Measurements from ENCODE around the gene EPX. TPM values are rescaled to one million over a fixed set of nuclear protein-coding genes. Genes with fewer than 3 reads are reported as not detected.
"Not testable (repeated sequence)": the region's sequence is repeated elsewhere in the genome, so short reads cannot be mapped to it uniquely, and the experiment has no call there.

Gene EPX, protein sequence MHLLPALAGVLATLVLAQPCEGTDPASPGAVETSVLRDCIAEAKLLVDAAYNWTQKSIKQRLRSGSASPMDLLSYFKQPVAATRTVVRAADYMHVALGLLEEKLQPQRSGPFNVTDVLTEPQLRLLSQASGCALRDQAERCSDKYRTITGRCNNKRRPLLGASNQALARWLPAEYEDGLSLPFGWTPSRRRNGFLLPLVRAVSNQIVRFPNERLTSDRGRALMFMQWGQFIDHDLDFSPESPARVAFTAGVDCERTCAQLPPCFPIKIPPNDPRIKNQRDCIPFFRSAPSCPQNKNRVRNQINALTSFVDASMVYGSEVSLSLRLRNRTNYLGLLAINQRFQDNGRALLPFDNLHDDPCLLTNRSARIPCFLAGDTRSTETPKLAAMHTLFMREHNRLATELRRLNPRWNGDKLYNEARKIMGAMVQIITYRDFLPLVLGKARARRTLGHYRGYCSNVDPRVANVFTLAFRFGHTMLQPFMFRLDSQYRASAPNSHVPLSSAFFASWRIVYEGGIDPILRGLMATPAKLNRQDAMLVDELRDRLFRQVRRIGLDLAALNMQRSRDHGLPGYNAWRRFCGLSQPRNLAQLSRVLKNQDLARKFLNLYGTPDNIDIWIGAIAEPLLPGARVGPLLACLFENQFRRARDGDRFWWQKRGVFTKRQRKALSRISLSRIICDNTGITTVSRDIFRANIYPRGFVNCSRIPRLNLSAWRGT
- total RNA-seq (2021), result not detected in 2 replicates
- long read RNA-seq, partial matches to known transcripts, result 0 of 1 reads
- long read RNA-seq, other reads (novel, unspliced or antisense), result 1 of 1 reads

DNA sequence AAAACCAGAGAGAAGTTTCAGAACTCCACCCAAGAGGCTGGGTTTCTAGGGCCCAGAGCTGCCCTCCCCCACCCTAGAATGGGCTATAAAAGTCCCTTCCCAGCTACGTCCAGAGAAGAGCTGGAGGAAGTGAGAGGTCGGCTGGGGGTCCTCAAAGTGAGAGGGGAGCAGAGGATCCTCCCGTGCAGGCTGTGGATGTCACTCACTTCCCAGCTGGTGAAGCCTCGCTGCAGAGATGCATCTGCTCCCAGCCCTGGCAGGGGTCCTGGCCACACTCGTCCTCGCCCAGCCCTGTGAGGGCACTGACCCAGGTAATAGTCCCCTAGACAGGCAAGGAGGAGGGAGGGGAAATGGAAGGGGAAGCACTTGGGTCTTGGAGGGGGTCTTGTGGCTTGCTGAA, at the start of gene EPX:
Gene EPX, plus strand, starts transcription at position 115 of the 400 bp plus-strand sequence. Its CDS starts 121 bp downstream, at position 236.
- no peak within 1 kb of the TSS for H2BK5ac ChIP-seq (ENCODE audit: insufficient read length, low read length)
- no peaks in the 10 kb centered on the region for H3K27me3 ChIP-seq (ENCODE audit: insufficient read depth, low read length)
- peaks cover 17% of the 10 kb centered on the region for H3K27me3 Mint-ChIP-seq (ENCODE audit: low read depth)

DNA sequence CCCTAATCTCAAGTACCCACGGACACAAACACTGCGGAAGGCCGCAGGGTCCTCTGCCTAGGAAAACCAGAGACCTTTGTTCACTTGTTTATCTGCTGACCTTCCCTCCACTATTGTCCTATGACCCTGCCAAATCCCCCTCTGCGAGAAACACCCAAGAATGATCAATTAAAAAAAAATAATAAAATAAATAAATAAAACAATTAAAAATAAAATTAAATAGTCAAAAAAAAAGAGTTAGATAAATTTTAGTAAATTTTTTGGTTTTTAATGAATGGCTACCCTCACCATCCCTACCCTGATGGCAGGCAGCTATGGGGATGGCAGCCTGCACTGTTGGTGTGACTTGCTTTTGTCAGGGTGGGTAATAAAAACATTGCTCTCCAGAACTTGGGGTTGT, 49.2 kb upstream of the EPX start:
- H3K4me1 ChIP-seq (ENCODE audit: insufficient read depth, low read length); H3K79me1 ChIP-seq (ENCODE audit: insufficient read depth, low read depth, low read length, poor library complexity, severe bottlenecking); H2BK12ac ChIP-seq (ENCODE audit: insufficient read length, low read depth, low read length); H3T11ph ChIP-seq (ENCODE audit: low read length); H3K27ac Mint-ChIP-seq; H3K56ac ChIP-seq (ENCODE audit: insufficient read length, low read depth, low read length); H3K4me3 Mint-ChIP-seq; H4K20me1 ChIP-seq (ENCODE audit: control insufficient read depth, insufficient read depth, insufficient read length); H3K4me2 ChIP-seq (ENCODE audit: insufficient read depth, insufficient read length, low read length); H2AK5ac ChIP-seq (ENCODE audit: insufficient read length, low read length); H3K79me2 ChIP-seq (ENCODE audit: insufficient read depth, low read length); H3K27me3 ChIP-seq (ENCODE audit: insufficient read depth, low read length); H4K8ac ChIP-seq (replicated peaks; ENCODE audit: insufficient read length, low read depth, low read length); H3K27ac ChIP-seq (ENCODE audit: insufficient read length, low read depth, low read length); H3K4me1 Mint-ChIP-seq; H3K4ac ChIP-seq (ENCODE audit: low read depth, low read length); DNase-seq; H3K9me3 ChIP-seq (ENCODE audit: control insufficient read depth, low read depth, low read length); H3K18ac ChIP-seq (ENCODE audit: insufficient read length, low read depth, low read length); H2BK5ac ChIP-seq (ENCODE audit: insufficient read length, low read length); H3K23me2 ChIP-seq (ENCODE audit: insufficient read length, low read depth, low read length, poor library complexity, severe bottlenecking); H2BK120ac ChIP-seq (ENCODE audit: low read depth, low read length, poor library complexity, severe bottlenecking); H2BK15ac ChIP-seq (ENCODE audit: low read depth, low read length); H4K5ac ChIP-seq (ENCODE audit: insufficient read length, low read depth, low read length); H3K9ac ChIP-seq (ENCODE audit: extremely low read depth, insufficient read length, low read length); H3K14ac ChIP-seq (ENCODE audit: insufficient read depth, low read length); H2BK20ac ChIP-seq (ENCODE audit: low read depth, low read length, poor library complexity, severe bottlenecking); H4K91ac ChIP-seq (ENCODE audit: insufficient read length, low read depth, low read length); H3K23ac ChIP-seq (ENCODE audit: insufficient read length, low read depth, low read length); H2AFZ ChIP-seq (ENCODE audit: low read length): not testable (repeated sequence)
- H3K27me3 Mint-ChIP-seq (ENCODE audit: low read depth), result peaks cover 45% of the 10 kb centered on the region
- no CpG with 5 or more reads among the region's 4 CpGs for WGBS (ENCODE audit: extremely low coverage, insufficient read length, low lambda C conversion rate)
- peaks cover 24% of the 10 kb centered on the region in 2 experiments for H3K9me3 Mint-ChIP-seq
- H3K36me3 Mint-ChIP-seq (ENCODE audit: insufficient read depth in 1 of 3, low read depth in 3 of 3), result peaks cover 2 to 19% (median 5%) of the 10 kb centered on the region in 3 experiments; a peak in 6 of 7 replicates

More for the DNA sequence above, at the start of gene EPX:
- Histone ChIP-seq H3K14ac (ENCODE audit: insufficient read depth, low read length) (no peak within 1 kb of the TSS), H4K8ac (replicated peaks; ENCODE audit: insufficient read length, low read depth, low read length) (no peak within 1 kb of the TSS), H2AK5ac (ENCODE audit: insufficient read length, low read length) (no peak within 1 kb of the TSS), H2BK20ac (ENCODE audit: low read depth, low read length, poor library complexity, severe bottlenecking) (no peak within 1 kb of the TSS), H3K79me1 (ENCODE audit: insufficient read depth, low read depth, low read length, poor library complexity, severe bottlenecking) (no peaks in the 10 kb centered on the region), H3K56ac (ENCODE audit: insufficient read length, low read depth, low read length) (no peak within 1 kb of the TSS), H2AFZ (ENCODE audit: low read length) (no peak within 1 kb of the TSS), H4K20me1 (ENCODE audit: control insufficient read depth, insufficient read depth, insufficient read length) (no peaks in the 10 kb centered on the region), H3T11ph (ENCODE audit: low read length) (no peak within 1 kb of the TSS), H2BK120ac (ENCODE audit: low read depth, low read length, poor library complexity, severe bottlenecking) (no peak within 1 kb of the TSS), H3K4me1 (ENCODE audit: insufficient read depth, low read length) (no peaks in the 10 kb centered on the region), H3K9ac (ENCODE audit: extremely low read depth, insufficient read length, low read length) (no peak within 1 kb of the TSS), H2BK12ac (ENCODE audit: insufficient read length, low read depth, low read length) (no peak within 1 kb of the TSS), H3K18ac (ENCODE audit: insufficient read length, low read depth, low read length) (no peak within 1 kb of the TSS), H3K9me3 (ENCODE audit: control insufficient read depth, low read depth, low read length) (no peaks in the 10 kb centered on the region), H2BK15ac (ENCODE audit: low read depth, low read length) (no peak within 1 kb of the TSS), H4K5ac (ENCODE audit: insufficient read length, low read depth, low read length) (no peak within 1 kb of the TSS), H3K79me2 (ENCODE audit: insufficient read depth, low read length) (no peaks in the 10 kb centered on the region), H3K27ac (ENCODE audit: insufficient read length, low read depth, low read length) (no peak within 1 kb of the TSS), H3K23ac (ENCODE audit: insufficient read length, low read depth, low read length) (no peak within 1 kb of the TSS), H3K4me2 (ENCODE audit: insufficient read depth, insufficient read length, low read length) (no peak within 1 kb of the TSS), H4K91ac (ENCODE audit: insufficient read length, low read depth, low read length) (no peak within 1 kb of the TSS), H3K4ac (ENCODE audit: low read depth, low read length) (no peak within 1 kb of the TSS), H3K23me2 (ENCODE audit: insufficient read length, low read depth, low read length, poor library complexity, severe bottlenecking) (no peaks in the 10 kb centered on the region)
- H3K4me1 Mint-ChIP-seq, result peaks cover 5 to 7% of the 10 kb centered on the region in 2 experiments; a peak in 3 of 4 replicates
- DNase-seq, result no peak
- no peaks in the 10 kb centered on the region for H3K9me3 Mint-ChIP-seq
- WGBS (ENCODE audit: extremely low coverage, insufficient read length, low lambda C conversion rate), result no CpG with 5 or more reads among the region's 6 CpGs
- no peak within 1 kb of the TSS for H3K27ac Mint-ChIP-seq
- no peaks in the 10 kb centered on the region for H3K36me3 Mint-ChIP-seq (ENCODE audit: insufficient read depth in 1 of 3, low read depth in 3 of 3)
- no peak within 1 kb of the TSS for H3K4me3 Mint-ChIP-seq
- TF ChIP-seq, protein P1, sequence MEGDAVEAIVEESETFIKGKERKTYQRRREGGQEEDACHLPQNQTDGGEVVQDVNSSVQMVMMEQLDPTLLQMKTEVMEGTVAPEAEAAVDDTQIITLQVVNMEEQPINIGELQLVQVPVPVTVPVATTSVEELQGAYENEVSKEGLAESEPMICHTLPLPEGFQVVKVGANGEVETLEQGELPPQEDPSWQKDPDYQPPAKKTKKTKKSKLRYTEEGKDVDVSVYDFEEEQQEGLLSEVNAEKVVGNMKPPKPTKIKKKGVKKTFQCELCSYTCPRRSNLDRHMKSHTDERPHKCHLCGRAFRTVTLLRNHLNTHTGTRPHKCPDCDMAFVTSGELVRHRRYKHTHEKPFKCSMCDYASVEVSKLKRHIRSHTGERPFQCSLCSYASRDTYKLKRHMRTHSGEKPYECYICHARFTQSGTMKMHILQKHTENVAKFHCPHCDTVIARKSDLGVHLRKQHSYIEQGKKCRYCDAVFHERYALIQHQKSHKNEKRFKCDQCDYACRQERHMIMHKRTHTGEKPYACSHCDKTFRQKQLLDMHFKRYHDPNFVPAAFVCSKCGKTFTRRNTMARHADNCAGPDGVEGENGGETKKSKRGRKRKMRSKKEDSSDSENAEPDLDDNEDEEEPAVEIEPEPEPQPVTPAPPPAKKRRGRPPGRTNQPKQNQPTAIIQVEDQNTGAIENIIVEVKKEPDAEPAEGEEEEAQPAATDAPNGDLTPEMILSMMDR (conservative IDR thresholded peaks at IDR 0.05), result no peak

Measured in H9 (cell line).